Esophagus squamous epithelium (tissue), 5 donors: ENCODE results near the gene HNRNPC. TPM values are rescaled to one million over a fixed set of nuclear protein-coding genes. Genes with fewer than 3 reads are reported as not detected.
A peak's percentile ranks its signal among the peaks of the same experiment; 100 is the strongest.
"Not testable (repeated sequence)": the region's sequence is repeated elsewhere in the genome, so short reads cannot be mapped to it uniquely, and the experiment has no call there.

Experiments used
- DNase-seq: peaks from one replicate; lab custom pipeline; 2025; lab: John Stamatoyannopoulos, UW
- H3K27ac ChIP-seq, 4 donors: fragments of 200-600 bp; sonication (generic); one replicate each; pipeline ENCODE4 v1.5.1; 2016 to 2019; ENCODE audit warnings: mild to moderate bottlenecking in 1 of 4
- H3K27me3 ChIP-seq, 4 donors: fragments of 200-600 bp; sonication (generic); 1 replicate in 3 of 4; 2 replicates in 1 of 4; pipeline versions ENCODE4 v1.5.1 to v1.6.0; 2017 to 2021; ENCODE audit warnings: antibody characterized with exemption in 1 of 4
- H3K36me3 ChIP-seq, 3 donors: fragments of 200-600 bp; sonication (generic); one replicate each; pipeline ENCODE4 v1.5.1; 2016 to 2019
- H3K4me1 ChIP-seq, 3 donors: fragments of 200-600 bp; sonication (generic); one replicate each; pipeline ENCODE4 v1.5.1; 2017 to 2019
- H3K4me3 ChIP-seq, 4 donors: fragments of 200-600 bp; sonication (generic); 1 replicate in 3 of 4; 2 replicates in 1 of 4; pipeline ENCODE4 v1.5.1; 2016 to 2019; ENCODE audit warnings: mild to moderate bottlenecking in 2 of 4, moderate library complexity in 1 of 4
- H3K9me3 ChIP-seq, 3 donors: fragments of 200-600 bp; sonication (generic); one replicate each; pipeline ENCODE4 v1.5.1; 2016 to 2019
- CTCF ChIP-seq, 6 experiments: fragments of 450-650 bp in 4 of 6; fragments of 200-600 bp in 2 of 6; sonication (generic) in 2 of 6; IDR thresholded peaks; one replicate each; pipeline ENCODE4 v1.5.1; 2016 to 2019; ENCODE audit warnings: antibody characterized with exemption in 6 of 6, mild to moderate bottlenecking in 4 of 6, moderate library complexity in 4 of 6
- POLR2A ChIP-seq, 4 donors: fragments of 450-650 bp; IDR thresholded peaks; one replicate each; pipeline ENCODE4 v1.6.1; 2017; ENCODE audit warnings: antibody characterized with exemption in 4 of 4, mild to moderate bottlenecking in 4 of 4, moderate library complexity in 3 of 4
- WGBS, 2 donors: methylation state at CpG; one replicate each; pipeline ENCODE4 v1.1.5; 2018; 5-methylcytosine and 5-hydroxymethylcytosine counted together
- intact Hi-C: fragments of 100-400 bp; cut with DNase I; formaldehyde crosslinking; loops from one replicate; pipeline ENCODE4 v1.15.0; 2022
- total RNA-seq, 4 donors: library from RNA; depleted of rRNA; stranded (reverse); fragments of >200 nt; gene quantifications; one replicate each; pipeline ENCODE4 v1.1.0, GENCODE V29; 2016
- donor health status: DM: yes; HTN: yes; CAD: no.

The HNRNPC gene
- total RNA-seq, 4 donors from 2014 or later: 252 to 651 (median 476) TPM

DNA sequence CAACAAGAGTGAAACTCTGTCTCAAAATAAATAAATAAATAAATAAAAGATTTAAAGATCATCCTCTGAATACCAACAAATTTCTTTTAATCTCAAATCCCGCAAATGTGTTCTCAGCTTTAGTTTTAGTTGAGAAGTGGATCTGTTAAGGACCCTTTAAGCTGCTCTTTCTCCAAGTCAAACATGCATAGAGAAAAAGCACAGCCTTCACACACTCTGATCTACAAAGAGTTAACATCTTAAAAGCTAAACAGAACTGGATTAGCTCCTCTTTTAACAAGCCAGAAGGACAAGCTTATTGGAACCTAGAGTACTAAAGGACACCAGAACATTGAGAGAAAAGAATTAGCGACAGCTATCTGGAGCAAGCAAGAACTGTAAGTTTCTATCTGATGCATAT is 10.5 kb upstream of the HNRNPC start, which contains the start of gene RPGRIP1:
Gene RPGRIP1 (plus strand): TSS at position 301 of the 400 bp plus-strand sequence. CDS start 7,894 bp downstream, outside the sequence.
- intact Hi-C loops: no loop called here
- Histone ChIP-seq H3K4me3 (no peak within 1 kb of the TSS), H3K27me3 (no peaks in the 10 kb centered on the region), H3K27ac (no peak within 1 kb of the TSS), H3K36me3 (no peaks in the 10 kb centered on the region), H3K9me3 (no peaks in the 10 kb centered on the region), H3K4me1 (no peaks in the 10 kb centered on the region)
- TF ChIP-seq CTCF (IDR thresholded peaks at IDR 0.05) (no peak), POLR2A (IDR thresholded peaks at IDR 0.05) (no peak)
- 87 to 96% methylated on average over 2 of the region's 2 CpGs for WGBS, 2 donors
- DNase-seq: no peak

DNA sequence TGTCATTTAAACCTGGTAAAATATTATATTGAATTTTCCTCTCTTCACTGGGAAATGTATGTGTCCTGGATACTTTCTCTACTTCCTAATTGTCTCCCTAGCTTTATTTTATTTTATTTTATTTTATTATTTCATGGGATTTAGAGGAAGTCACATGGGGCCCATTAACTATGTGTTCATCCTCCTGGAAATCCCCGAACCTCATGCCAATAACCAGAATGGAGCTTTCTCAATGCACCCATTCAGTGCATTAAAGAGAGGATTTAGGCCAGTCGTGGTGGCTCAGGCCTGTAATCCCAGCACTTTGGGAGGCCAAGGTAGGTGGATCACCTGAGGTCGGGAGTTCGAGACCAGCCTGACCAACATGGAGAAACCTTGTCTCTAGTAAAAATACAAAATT is 9.4 kb upstream of the HNRNPC start:
- Histone ChIP-seq H3K27me3 (no peaks in the 10 kb centered on the region), H3K27ac (no peak overlapping the region), H3K9me3 (no peaks in the 10 kb centered on the region), H3K36me3 (no peaks in the 10 kb centered on the region), H3K4me1 (no peaks in the 10 kb centered on the region), H3K4me3 (no peak overlapping the region)
- TF ChIP-seq POLR2A (IDR thresholded peaks at IDR 0.05) (no peak), CTCF (IDR thresholded peaks at IDR 0.05) (no peak)
- 52 to 56% methylated on average over 4 of the region's 4 CpGs for WGBS, 2 donors
- DNase-seq: no peak
- intact Hi-C loops: no loop called here

DNA sequence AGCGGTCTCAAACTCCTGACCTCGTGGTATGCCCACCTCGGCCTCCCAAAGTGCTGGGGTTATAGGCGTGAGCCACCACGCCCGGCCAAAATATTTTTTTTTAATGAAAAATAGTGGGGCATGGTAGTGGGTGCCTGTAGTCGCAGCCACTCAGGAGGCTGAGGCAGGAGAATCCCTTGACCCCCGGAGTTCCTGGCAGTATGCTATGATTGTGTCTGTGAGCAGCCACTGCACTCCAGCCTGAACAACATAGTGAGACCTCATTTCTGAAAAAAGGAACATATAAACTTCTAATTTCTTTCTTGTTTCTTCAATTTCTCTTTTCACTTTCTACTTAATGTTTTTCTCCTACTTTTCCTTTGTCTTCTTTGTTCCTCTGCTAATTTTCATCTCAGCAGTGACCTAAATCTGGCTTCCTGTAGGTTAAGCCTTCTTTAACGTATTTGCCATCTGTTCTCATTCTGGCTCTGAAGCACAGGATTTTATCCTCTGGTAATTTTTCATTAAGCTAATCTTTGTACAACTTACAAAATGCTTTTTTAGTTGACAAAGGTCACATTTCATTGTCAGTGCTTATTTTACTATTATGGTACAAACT is 6.1 kb upstream of the HNRNPC start:
- H3K4me1 ChIP-seq: peaks cover 0 to 2% (median under 1%) of the 10 kb centered on the region in 3 donors
- no peaks in the 10 kb centered on the region for H3K9me3 ChIP-seq
- H3K4me3 ChIP-seq: no peak overlapping the region
- intact Hi-C loops: no loop called here
- no peak overlapping the region for H3K27ac ChIP-seq
- no peak for DNase-seq
- H3K27me3 ChIP-seq: no peaks in the 10 kb centered on the region
- no peak for TF ChIP-seq CTCF (IDR thresholded peaks at IDR 0.05)
- TF ChIP-seq POLR2A (IDR thresholded peaks at IDR 0.05): no peak
- H3K36me3 ChIP-seq: no peaks in the 10 kb centered on the region
- 72 to 85% methylated on average over 8 to 9 of the region's 9 CpGs for WGBS, 2 donors

DNA sequence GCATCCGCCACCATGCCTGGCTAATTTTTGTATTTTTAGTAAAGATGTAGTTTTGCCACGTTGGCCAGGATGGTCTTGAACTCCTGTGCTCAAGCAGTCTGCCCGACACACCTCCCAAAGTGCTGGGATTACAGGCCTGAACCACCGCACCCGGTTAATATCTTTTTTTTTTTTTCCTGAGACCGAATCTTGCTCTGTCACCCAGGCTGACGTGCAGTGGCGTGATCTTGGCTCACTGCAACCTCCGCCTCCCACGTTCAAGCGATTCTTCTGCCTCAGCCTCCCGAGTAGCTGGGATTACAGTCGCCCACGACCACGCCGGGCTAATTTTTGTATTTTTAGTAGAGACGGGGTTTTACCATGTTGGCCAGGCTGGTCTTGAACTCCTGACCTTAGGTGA is 3.4 kb upstream of the HNRNPC start:
- H3K27me3 ChIP-seq, DNase-seq, H3K27ac ChIP-seq, H3K9me3 ChIP-seq, H3K4me3 ChIP-seq, intact Hi-C loops, H3K36me3 ChIP-seq: not testable (repeated sequence)
- peaks cover 6 to 15% (median 7%) of the 10 kb centered on the region in 3 donors for H3K4me1 ChIP-seq
- 89 to 91% methylated on average over 14 to 15 of the region's 17 CpGs for WGBS, 2 donors

DNA sequence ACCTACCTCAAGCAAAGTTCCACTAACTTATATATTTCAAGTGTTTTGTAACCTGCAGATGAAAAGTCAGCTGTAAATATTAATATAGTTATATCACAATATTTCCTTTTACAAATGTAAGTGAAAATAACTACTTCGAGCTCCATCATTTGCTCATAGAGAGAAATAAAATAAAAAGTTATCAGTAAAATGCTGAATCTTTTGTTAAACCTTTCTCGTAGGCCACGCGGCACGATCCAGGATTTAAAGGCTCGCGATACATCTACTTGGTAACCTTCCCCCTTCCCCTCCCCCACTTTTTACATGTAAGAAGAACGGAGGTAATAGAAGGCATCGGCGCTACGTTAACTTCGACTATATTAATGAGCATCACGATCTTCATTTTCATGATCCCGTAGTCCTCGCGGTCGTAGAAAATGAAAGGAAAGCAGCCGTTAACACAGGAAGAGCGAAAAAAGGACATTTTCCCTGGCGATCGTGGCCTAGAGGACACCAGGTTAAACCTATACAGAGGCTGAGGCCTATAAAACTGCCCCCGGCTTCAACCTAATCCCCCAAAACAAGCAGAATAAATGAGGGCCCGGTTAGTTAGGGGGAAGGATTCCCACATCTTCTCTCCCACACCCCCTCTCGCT is 508 bp downstream of the HNRNPC start:
- Histone ChIP-seq H3K4me1 (peaks cover 32 to 55% (median 39%) of the 10 kb centered on the region in 3 donors), H3K36me3 (peaks cover 0 to 29% (median 0%) of the 10 kb centered on the region in 3 donors), H3K27ac (peak overlapping the region; percentile 92 to 100 (median 96)), H3K9me3 (no peaks in the 10 kb centered on the region), H3K4me3 (peak overlapping the region; percentile 57 to 98 (median 86)), H3K27me3 (no peaks in the 10 kb centered on the region)
- intact Hi-C loops: no loop called here
- no peak for TF ChIP-seq CTCF (IDR thresholded peaks at IDR 0.05)
- no peak for TF ChIP-seq POLR2A (IDR thresholded peaks at IDR 0.05)
- WGBS, 2 donors: 0% methylated on average over 21 to 24 of the region's 24 CpGs
- DNase-seq: no peak
